Epithelial cell of proximal tubule (primary cell): ENCODE data around the gene SRSF3. TPM values are rescaled to one million over a fixed set of nuclear protein-coding genes. Genes with fewer than 3 reads are reported as not detected.
"Not testable (repeated sequence)": the region's sequence is repeated elsewhere in the genome, so short reads cannot be mapped to it uniquely, and the experiment has no call there.

Source experiments
- DNase-seq: peaks from one replicate; pipeline ENCODE4 v3.0.0-alpha.2; 2011; ENCODE audit warnings: low read depth
- H3K4me3 ChIP-seq: 2 replicates; pipeline ENCODE4 v1.5.1; 2011; ENCODE audit warnings: low read depth, mild to moderate bottlenecking, low read length
- total RNA-seq: library from RNA; depleted of rRNA; stranded (reverse); fragments of >200 nt; gene quantifications from 2 replicates; pipeline ENCODE4 v1.2.3, GENCODE V29; 2015
- TF ChIP-seq, protein P1 (sequence below): conservative IDR thresholded peaks from 2 replicates; pipeline ENCODE4 v1.5.1; 2012; ENCODE audit warnings: low read depth, mild to moderate bottlenecking, low read length

SRSF3 gene
- total RNA-seq, 1 donor from 2014 or later: 453 TPM

DNA sequence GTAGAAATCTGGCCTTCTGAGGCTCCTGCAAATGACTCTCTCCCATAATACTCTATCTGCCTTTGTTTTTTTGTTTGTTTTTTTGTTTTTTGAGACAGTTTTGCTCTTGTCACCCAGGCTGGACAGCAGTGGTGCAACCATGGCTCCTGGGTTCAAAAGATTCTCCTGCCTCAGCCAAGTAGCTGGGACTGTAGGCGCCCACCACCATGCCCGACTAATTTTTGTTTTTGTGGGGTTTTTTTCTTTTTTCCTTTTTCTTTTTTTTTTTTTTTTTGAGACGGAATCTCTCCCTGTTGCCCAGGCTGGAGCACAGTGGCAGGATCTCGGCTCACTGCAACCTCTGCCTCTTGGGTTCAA is 30.3 kb upstream of the SRSF3 start:
- TF ChIP-seq, protein P1, sequence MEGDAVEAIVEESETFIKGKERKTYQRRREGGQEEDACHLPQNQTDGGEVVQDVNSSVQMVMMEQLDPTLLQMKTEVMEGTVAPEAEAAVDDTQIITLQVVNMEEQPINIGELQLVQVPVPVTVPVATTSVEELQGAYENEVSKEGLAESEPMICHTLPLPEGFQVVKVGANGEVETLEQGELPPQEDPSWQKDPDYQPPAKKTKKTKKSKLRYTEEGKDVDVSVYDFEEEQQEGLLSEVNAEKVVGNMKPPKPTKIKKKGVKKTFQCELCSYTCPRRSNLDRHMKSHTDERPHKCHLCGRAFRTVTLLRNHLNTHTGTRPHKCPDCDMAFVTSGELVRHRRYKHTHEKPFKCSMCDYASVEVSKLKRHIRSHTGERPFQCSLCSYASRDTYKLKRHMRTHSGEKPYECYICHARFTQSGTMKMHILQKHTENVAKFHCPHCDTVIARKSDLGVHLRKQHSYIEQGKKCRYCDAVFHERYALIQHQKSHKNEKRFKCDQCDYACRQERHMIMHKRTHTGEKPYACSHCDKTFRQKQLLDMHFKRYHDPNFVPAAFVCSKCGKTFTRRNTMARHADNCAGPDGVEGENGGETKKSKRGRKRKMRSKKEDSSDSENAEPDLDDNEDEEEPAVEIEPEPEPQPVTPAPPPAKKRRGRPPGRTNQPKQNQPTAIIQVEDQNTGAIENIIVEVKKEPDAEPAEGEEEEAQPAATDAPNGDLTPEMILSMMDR: no peak
- no peak overlapping the region for H3K4me3 ChIP-seq
- DNase-seq: no peak

- no peak for DNase-seq
- TF ChIP-seq, protein P1: no peak
- no peak overlapping the region for H3K4me3 ChIP-seq
These were observed 27.7 kb upstream of the SRSF3 start for GRCh38 chr6:36566418-36566905.

DNA sequence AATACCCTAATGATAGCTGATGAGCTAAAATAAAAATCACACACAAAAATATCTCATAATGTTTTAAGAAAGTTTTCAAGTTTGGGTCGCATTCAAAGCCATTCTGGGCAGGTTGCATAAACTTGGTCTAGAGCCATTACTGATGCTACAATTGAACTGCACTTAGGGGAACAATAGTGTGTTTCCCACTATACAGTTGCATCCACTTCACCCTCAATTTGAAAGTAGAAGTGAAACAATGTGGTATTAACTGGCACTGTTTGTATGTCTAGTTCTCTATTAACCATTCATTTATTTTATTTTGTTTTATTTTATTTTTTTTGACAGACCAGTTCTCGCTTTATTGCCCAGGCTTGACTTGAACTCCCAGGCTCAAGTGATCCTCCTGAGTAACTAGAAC is 23.9 kb upstream of the SRSF3 start:
- no peak overlapping the region for H3K4me3 ChIP-seq
- TF ChIP-seq, protein P1: no peak
- no peak for DNase-seq

DNA sequence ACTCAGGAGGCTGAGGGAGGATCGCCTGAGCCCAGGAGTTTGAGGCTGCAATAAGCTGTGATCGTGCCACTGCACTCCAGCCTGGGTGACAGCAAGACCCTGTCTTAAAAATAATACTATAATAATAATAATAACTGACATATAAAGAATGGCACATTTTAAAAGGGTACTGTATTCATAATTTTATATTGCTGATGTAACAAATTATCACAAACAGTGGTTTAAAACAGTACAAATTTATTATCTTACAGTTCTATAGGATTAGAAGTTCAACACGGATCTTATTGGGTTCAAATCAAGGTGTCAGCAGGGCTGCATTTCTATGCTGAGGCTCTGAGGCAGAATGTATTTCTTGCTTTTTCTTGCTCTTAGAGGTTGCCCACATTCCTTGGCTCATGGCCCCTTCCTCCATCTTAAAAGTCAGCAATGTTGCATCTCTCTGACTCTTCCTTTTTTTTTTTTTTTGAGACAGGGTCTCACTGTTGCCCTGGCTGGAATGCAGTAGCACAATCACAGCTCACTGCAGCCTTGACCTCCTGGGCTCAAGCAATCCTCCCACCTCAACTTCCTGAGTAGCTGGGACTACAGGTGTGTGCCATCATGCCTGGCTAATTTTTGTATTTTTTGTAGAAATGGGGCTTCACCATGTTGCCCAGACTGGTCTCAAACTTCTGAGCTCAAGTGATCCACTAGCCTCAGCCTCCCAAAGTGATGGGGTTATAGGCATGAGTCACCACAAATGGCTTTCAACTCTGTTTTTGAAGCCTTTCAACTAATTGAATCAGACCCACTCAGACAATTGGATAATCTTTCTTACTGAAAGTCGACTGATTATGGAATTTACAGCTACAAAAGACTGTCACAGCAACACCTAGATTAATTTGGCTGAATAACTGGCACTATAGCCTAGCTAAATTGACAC is 22.8 kb upstream of the SRSF3 start:
- TF ChIP-seq, protein P1: no peak
- no peak for DNase-seq
- no peak overlapping the region for H3K4me3 ChIP-seq

DNA sequence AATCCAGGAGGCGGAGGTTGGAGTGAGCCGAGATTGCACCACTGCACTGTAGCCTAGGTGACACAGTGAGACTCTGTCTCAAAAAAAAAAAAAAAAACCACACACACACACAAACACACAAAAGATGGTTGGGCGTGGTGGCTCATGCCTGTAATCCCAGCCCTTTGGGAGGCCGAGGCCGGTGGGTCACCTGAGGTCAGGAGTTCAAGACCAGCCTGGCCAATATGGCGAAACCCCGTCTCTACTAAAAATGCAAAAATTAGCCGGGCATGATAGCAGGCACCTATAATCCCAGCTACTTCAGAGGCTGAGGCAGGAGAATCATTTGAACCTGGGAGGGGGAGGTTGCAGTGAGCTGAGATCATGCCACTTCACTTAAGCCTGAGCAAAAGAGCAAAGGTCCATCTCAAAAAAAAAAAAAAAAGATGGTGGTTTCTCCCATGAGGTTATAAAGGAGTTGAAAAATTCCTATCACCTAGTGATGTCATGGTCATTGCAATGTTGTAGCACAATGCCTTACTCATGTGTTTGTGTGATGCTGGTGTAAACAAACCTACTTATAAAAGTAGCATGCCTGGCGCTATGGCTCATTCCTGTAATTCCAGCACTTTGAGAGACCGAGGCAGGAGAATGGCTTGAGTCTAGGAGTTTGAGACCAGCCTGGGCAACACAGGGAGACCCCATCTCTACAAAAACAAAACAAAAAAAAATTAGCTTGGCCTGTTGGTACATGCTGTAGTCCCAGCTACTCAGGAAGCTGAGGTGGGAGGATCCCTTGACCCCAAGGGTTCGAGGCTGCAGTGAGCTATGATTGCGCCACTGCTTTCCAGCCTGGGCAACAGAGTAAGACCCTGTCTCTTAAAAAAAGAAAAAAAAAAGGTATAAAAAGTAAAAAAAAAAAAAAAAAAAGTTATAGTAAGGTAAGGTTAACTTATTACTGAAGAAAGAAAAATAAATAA is 21.5 kb upstream of the SRSF3 start:
- DNase-seq: peak; percentile 74
- H3K4me3 ChIP-seq: not testable (repeated sequence)

DNA sequence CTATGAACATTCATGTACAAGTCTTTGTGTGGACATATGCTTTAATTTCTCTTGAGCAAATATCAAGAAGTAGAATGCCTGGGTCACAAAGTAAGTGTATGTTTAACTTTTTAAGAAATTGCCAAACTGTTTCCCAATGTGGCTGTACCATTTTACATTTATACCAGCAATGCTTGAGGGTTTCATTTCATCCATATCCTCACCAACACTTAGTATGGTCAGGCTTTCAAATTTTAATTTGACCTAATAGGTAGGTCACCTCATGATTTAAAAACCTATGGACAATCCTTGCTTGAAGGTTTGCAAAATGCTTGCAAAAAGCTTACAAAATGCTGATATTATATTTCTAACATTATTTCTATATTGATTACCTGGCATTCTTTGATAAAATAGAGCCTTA is 19.5 kb upstream of the SRSF3 start:
- DNase-seq: no peak
- no peak overlapping the region for H3K4me3 ChIP-seq
- TF ChIP-seq, protein P1: no peak

GRCh38 chr6:36576578-36576977 is 17.6 kb upstream of the SRSF3 start:
- DNase-seq: no peak
- no peak overlapping the region for H3K4me3 ChIP-seq
- TF ChIP-seq, protein P1: peak; percentile 11
